B cell (primary cell): ENCODE data around the gene MED9.

Experiments used
- EZH2 ChIP-seq: IDR thresholded peaks from 2 replicates; pipeline ENCODE4 v1.6.1; 2012; ENCODE audit warnings: borderline replicate concordance, low read depth, mild to moderate bottlenecking, moderate library complexity, low read length; ENCODE audit not compliant: insufficient read depth, poor library complexity, severe bottlenecking
- TF ChIP-seq, protein P1 (sequence below): fragments of 200-600 bp; IDR thresholded peaks from one replicate; pipeline ENCODE4 v1.8.0; 2022; ENCODE audit warnings: antibody characterized with exemption, mild to moderate bottlenecking

DNA sequence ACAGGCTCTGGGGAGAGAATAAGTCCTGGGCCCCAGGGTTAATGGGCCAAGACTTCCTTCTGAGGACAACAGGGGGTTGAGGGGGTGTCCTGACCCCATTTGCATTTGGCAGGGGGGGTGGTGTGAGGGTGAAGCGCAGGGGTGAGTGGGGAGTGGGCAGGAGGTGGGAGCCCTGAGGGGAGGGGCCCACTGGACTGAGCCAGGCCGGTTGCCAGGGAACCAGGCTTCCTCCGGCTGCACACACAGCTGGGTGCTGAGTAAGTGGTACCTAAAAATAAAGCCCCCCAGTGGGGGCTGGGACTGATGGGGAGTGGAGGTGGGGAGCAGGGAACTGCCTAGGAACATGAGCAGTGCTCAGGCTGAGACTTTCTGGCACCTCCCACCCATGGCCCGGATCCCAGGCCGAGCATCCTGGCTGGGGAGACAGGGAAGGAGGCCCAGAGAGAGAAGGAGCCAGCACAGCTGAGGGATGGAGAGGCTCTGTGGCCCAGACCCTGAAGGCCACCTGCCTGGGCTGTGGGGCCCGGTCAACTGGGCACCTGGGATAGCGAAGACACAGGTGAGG is 26.8 kb downstream of the MED9 start:
- TF ChIP-seq, protein P1, sequence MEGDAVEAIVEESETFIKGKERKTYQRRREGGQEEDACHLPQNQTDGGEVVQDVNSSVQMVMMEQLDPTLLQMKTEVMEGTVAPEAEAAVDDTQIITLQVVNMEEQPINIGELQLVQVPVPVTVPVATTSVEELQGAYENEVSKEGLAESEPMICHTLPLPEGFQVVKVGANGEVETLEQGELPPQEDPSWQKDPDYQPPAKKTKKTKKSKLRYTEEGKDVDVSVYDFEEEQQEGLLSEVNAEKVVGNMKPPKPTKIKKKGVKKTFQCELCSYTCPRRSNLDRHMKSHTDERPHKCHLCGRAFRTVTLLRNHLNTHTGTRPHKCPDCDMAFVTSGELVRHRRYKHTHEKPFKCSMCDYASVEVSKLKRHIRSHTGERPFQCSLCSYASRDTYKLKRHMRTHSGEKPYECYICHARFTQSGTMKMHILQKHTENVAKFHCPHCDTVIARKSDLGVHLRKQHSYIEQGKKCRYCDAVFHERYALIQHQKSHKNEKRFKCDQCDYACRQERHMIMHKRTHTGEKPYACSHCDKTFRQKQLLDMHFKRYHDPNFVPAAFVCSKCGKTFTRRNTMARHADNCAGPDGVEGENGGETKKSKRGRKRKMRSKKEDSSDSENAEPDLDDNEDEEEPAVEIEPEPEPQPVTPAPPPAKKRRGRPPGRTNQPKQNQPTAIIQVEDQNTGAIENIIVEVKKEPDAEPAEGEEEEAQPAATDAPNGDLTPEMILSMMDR, result no peak
- no peak for TF ChIP-seq EZH2
